HepG2 (cell line): ENCODE data around the gene RRP12. TPM values are rescaled to one million over a fixed set of nuclear protein-coding genes. Genes with fewer than 3 reads are reported as not detected.

ENCODE experiments used
- AGO1 ChIP-seq: fragments of 200-400 bp; formaldehyde crosslinking; IDR thresholded peaks from 2 replicates; pipeline ENCODE4 v1.6.1; 2017; ENCODE audit warnings: mild to moderate bottlenecking, low read depth, low read length, moderate library complexity; ENCODE audit not compliant: poor library complexity, severe bottlenecking
- ARNT ChIP-seq: fragments of 450-650 bp; IDR thresholded peaks from 2 replicates; pipeline ENCODE4 v1.6.1; 2017
- ARNT2 ChIP-seq: sonication (generic); formaldehyde crosslinking; IDR thresholded peaks from 2 replicates; pipeline ENCODE4 v1.8.0; 2022; ENCODE audit warnings: mild to moderate bottlenecking, low read depth, missing genetic modification reagents, moderate library complexity
- CHD4 ChIP-seq: fragments of 200-600 bp; sonication (generic); IDR thresholded peaks from 2 replicates; pipeline ENCODE4 v1.7.0; 2017; ENCODE audit warnings: mild to moderate bottlenecking, low read length, borderline replicate concordance
- E2F2 ChIP-seq: sonication (generic); formaldehyde crosslinking; IDR thresholded peaks from 2 replicates; pipeline ENCODE4 v1.4.0; 2020; ENCODE audit warnings: missing genetic modification reagents, borderline replicate concordance
- GPBP1L1 ChIP-seq: sonication (generic); formaldehyde crosslinking; IDR thresholded peaks from 2 replicates; pipeline ENCODE4 v1.5.0; 2020; ENCODE audit warnings: mild to moderate bottlenecking, missing genetic modification reagents
- MED13 ChIP-seq: sonication (generic); formaldehyde crosslinking; IDR thresholded peaks from 2 replicates; pipeline ENCODE4 v1.5.0; 2020; ENCODE audit warnings: missing genetic modification reagents
- NKX3-1 ChIP-seq: sonication (generic); formaldehyde crosslinking; IDR thresholded peaks from 2 replicates; pipeline ENCODE4 v1.5.0; 2020; ENCODE audit warnings: missing genetic modification reagents
- SNRNP70 ChIP-seq: fragments of 200-400 bp; formaldehyde crosslinking; IDR thresholded peaks from 2 replicates; pipeline ENCODE4 v1.6.1; 2017; ENCODE audit warnings: mild to moderate bottlenecking, low read depth, low read length, moderate library complexity
- TEF ChIP-seq: sonication (generic); formaldehyde crosslinking; IDR thresholded peaks from 2 replicates; pipeline ENCODE4 v1.5.0; 2020; ENCODE audit warnings: missing genetic modification reagents
- TGIF2 ChIP-seq: IDR thresholded peaks from 2 replicates; pipeline ENCODE4 v1.6.1; 2016; ENCODE audit warnings: control low read depth, missing compliant biosample characterization
- XBP1 ChIP-seq: sonication (generic); formaldehyde crosslinking; IDR thresholded peaks from 2 replicates; pipeline ENCODE4 v1.5.0; 2020; ENCODE audit warnings: missing genetic modification reagents
- ZBTB2 ChIP-seq: sonication (generic); formaldehyde crosslinking; IDR thresholded peaks from 2 replicates; pipeline ENCODE4 v1.8.0; 2022; ENCODE audit warnings: low read depth, missing genetic modification reagents
- ZBTB34 ChIP-seq: sonication (generic); formaldehyde crosslinking; IDR thresholded peaks from 2 replicates; pipeline ENCODE4 v1.8.0; 2022; ENCODE audit warnings: mild to moderate bottlenecking, missing genetic modification reagents
- ZC3H4 ChIP-seq: sonication (generic); formaldehyde crosslinking; IDR thresholded peaks from 2 replicates; pipeline ENCODE4 v1.4.0; 2020; ENCODE audit warnings: missing genetic modification reagents, borderline replicate concordance
- polyA plus RNA-seq, 8 experiments: library from polyadenylated mRNA; depleted of rRNA in 3 of 8; stranded (reverse) in 7 of 8; unstranded in 1 of 8; fragments of >200 nt; fragmentation: Illumina TruSeq in 4 of 8; extraction: Trizol in 4 of 8; gene quantifications; 2 replicates each; pipeline versions ENCODE4 v1.2.1 to v1.2.3, GENCODE V29; 2011 to 2016; ENCODE audit warnings: low read depth in 4 of 8, missing spikeins in 1 of 8, mixed read lengths in 1 of 8; ENCODE audit not compliant: insufficient read depth in 1 of 8
- total RNA-seq, 5 experiments: library from RNA; depleted of rRNA; stranded (reverse); fragments of >200 nt; fragmentation: Illumina TruSeq; extraction: Trizol; gene quantifications; 2 replicates each; pipeline ENCODE4 v1.2.3, GENCODE V29; 2016; ENCODE audit warnings: low read depth in 1 of 5

The RRP12 gene
- total and polyA plus RNA-seq, 2 of the 13 experiments (the other 11 are each of a cell fraction or from before 2014, with no cell fraction given): 13.2 to 39.4 TPM

- no peak for TF ChIP-seq SNRNP70
- no peak for TF ChIP-seq ARNT
- TF ChIP-seq MED13 (CRISPR knock-in tag): 0 out of 2 replicates have a peak, but pooled peaks have one; percentile 33
- TF ChIP-seq NKX3-1 (CRISPR knock-in tag): no peak
- no peak for TF ChIP-seq GPBP1L1
- TF ChIP-seq ZBTB34: no peak
- peak; percentile 22 for TF ChIP-seq ARNT2 (CRISPR knock-in tag)
- TF ChIP-seq XBP1 (CRISPR knock-in tag): peak; percentile 88; the same call in 1 of the 2 replicates
- TF ChIP-seq TGIF2 (CRISPR knock-in tag): peak; percentile 73; the same call in 1 of the 2 replicates
- TF ChIP-seq ZC3H4 (CRISPR knock-in tag): no peak
- TF ChIP-seq E2F2 (CRISPR knock-in tag): no peak
- no peak for TF ChIP-seq ZBTB2 (CRISPR knock-in tag)
- no peak for TF ChIP-seq CHD4
- TF ChIP-seq TEF (CRISPR knock-in tag): no peak
- TF ChIP-seq AGO1: no peak
Observed at GRCh38 chr10:97445722-97446639, 44.8 kb upstream of the RRP12 start, which contains the start of the genes EXOSC1 and ZDHHC16 (continued).
